HG03460 (cell line): ENCODE measurements around the gene ALKAL2.
"Not testable (repeated sequence)": the region's sequence is repeated elsewhere in the genome, so short reads cannot be mapped to it uniquely, and the experiment has no call there.

Experiments
- ATAC-seq: cut with Tn5 transposase; IDR thresholded peaks from one replicate; pipeline ENCODE4 v1.9.1; 2021; ENCODE audit not compliant: unreplicated experiment

ALKAL2 gene

GRCh38 chr2:287911-288757 is at the start of gene ALKAL2:
Gene ALKAL2 (minus strand): TSS chr2:288091. CDS start chr2:287835, 256 bp downstream.
- no peak for ATAC-seq

DNA sequence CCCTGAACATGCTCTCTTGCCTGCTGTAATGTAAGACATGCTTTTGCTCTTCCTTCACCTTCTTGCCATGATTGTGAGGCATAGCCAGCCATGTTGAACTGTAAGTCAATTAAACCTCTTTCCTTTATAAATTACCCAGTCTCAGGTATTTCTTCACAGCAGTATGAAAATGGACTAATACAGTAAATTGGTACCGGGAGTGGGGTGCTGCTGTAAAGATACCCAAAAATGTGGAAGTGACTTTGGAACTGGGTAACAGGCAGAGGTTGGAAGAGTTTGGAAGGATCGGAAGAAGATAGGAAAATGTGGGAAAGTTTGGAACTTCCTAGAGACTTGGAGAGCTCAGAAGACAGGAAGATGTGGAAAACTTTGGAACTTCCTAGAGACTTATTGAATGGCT is 49.1 kb upstream of the ALKAL2 start:
- ATAC-seq = not testable (repeated sequence)

GRCh38 chr2:336360-336759 is 48.5 kb upstream of the ALKAL2 start:
- no peak for ATAC-seq

- ATAC-seq = no peak
Observed at GRCh38 chr2:332592-332991, 44.7 kb upstream of the ALKAL2 start.

DNA sequence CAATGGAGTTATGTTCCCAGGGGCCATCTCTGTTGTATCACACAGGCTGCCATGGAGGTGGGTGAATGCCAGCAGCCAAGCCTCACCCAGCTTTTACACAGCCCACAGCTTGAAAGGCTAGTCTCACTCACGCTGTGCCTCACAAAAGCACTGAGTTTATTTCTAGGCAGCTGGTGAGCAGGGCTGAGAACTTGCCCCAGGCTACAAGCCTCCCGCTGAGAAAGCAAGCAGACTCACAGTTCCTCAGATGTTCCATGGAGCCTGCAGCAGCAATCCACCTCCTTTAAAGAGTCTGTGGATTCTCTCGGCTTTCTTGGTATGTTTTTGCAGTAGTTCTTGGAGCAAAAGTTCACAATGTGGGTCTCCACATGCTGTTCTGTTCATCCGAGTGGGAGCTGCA is 40.9 kb upstream of the ALKAL2 start:
- no peak for ATAC-seq

- no peak for ATAC-seq
Observed at GRCh38 chr2:323035-323434, 35.1 kb upstream of the ALKAL2 start.

- no peak for ATAC-seq
Observed at GRCh38 chr2:322326-322725, 34.4 kb upstream of the ALKAL2 start.

- ATAC-seq = no peak
Observed at GRCh38 chr2:320561-320960, 32.7 kb upstream of the ALKAL2 start.

DNA sequence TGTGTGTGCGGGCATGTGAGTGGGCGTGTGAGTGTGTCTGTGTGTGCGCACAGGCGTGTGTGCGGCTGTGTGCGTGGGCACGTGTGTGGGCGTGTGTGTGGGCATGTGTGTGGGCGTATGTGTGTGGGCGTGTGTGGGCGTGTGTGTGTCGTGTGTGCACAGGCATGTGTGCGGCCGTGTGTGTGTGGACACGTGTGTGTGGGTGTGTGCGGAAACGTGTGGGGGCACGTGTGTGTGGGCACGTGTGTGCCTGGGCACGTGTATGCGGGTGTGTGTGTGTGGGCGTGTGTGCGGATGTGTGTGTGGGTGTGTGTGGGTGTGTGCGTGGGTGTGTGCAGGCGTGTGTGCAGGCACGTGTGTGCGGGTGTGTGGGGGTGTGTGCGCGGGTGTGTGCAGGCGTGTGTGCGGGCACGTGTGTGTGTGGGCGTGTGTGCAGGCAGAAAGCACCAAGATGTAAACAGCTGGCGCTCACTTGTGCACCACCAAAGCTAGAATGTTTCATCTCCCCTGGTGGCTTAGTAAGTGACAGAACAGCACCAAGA is 31.2 kb upstream of the ALKAL2 start:
- ATAC-seq = no peak

DNA sequence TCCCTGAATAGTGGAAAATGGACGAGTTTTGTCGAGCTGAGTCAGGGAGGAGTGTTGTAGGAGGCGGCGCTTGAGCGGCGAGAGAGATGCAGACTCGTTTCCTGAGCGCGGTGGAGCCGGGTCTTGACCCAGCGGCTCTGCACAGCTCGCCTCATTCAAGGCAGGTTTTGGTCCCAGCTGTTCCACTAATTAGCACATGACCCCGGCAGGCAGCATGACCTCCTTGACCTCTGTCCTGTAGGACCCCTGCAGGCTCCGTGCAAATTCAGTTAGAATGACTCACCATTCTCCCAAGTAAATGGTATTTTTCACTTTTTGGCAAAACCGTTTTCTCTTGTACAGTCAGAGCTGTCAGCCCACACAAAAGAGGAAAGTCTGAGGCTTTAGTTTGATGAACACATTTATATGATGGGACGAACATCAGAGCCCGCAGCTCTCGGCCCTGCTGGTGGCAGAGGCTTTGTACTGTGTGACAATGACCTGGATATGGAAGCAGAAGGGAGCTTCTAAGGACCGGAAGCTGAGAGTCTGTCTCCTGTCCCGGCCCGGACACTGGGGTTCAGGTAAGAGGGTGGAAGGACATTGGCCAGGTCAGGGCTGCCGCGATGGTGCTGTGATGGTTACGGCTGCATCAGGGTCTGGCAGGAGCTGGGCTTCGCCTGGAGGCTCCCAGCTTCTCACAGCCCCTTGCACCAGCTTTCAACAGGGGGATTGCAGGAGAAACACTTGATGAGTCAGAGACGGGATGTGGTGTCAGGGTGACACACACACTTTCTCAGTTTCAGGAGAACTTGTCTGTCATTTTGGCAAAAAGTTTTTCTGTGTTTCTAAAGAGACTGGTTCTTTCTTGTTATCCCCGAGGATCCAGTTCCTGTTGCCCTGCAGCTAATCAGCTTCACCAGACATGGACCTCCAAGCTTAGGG is 29.9 kb upstream of the ALKAL2 start:
- peak; percentile 70 for ATAC-seq

GRCh38 chr2:316381-316780 is 28.5 kb upstream of the ALKAL2 start:
- no peak for ATAC-seq

DNA sequence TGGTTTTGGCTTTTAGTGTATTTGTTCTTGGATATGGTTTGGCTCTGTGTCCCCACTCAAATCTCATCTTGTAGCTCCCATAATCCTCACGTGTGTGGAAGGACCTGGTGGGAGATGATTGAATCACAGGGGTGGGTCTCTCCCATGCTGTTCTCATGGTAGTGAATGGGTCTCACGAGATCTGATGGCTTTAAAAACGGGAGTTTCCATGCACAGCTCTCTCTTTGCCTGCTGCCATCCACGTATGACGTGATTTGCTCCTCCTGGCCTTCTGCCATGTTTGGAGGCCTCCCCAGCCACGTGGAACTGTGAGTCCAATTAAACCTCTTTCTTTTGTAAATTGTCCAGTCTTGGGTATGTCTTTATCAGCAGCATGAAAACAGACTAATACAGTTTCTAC is 28.0 kb upstream of the ALKAL2 start:
- not testable (repeated sequence) for ATAC-seq

DNA sequence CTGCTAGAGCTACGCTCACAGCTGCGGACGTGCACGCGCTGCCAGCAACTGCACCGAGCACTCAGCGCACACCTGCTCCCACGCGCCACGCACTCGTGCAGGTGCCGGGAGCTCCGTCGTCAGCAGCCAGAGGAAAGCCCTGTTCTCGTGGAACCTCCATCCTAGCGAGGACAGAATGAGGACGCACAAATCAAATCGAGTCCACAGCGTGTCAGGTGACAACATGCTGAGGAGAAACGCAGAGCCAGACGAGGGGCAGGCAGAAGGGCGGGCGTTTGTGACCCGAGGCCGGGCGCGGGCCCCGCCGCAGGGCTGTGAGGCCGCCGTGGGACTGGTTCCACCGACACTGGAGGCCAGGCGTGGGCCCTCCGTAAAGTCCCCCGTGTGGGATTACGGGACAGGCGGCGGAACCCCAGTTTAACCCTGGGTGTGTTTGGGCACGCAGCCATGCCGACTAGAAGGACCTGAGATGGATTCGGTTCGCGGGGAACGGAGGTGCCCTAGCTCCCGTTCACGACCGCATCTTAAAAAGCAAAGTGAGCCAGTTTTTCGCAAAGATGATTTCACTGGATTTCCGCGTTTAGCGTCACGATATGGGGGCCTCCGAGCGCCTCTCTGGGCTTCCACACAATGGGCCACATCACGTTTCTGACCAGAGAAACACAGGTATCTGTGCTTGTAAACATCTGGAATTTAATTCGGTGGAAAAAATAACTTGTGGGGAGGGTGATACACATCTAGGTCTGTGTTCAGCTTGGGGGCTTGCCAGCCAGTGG is 26.9 kb upstream of the ALKAL2 start:
- ATAC-seq = no peak

DNA sequence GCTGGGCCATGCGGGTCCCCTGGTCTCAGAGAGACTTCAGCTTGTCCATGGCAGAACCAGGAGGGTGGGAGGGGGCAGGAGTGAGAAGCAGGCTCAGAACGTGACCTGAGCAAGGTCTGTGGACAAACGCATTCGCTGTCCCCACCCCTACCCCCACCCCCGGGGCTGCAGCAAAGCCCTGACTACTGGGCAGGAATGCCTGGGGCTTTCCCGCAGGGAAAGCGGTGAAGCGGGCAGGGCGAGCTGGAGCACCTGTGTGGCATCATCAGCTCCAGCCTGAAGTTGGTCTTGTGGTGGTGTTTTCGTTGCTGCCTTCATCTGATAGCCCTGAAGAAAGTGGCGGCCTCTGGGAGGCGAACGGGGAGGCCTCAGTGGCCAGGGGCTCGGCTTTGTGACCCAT is 26.1 kb upstream of the ALKAL2 start:
- no peak for ATAC-seq

GRCh38 chr2:310994-311393 is 23.1 kb upstream of the ALKAL2 start:
- no peak for ATAC-seq

GRCh38 chr2:309954-310510 is 22.1 kb upstream of the ALKAL2 start:
- ATAC-seq = no peak

- no peak for ATAC-seq
Observed at GRCh38 chr2:309148-309953, 21.5 kb upstream of the ALKAL2 start.

DNA sequence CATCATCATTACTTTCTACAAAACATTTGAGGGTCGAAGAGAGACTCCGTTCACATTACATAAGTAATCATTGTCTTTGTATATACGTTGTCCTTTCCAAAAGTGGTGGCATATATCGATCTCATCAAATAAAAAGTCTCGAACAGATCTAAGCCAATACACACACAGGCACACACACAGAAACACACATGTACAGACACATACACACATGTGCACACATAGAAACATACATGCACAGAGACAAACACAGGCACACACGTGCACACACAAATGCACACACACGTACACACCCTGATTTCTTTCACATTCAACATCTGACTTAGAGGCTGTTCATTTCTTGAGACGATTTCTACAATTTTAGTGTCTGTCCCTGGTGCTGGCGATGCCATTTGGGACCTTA is 17.5 kb upstream of the ALKAL2 start:
- no peak for ATAC-seq

DNA sequence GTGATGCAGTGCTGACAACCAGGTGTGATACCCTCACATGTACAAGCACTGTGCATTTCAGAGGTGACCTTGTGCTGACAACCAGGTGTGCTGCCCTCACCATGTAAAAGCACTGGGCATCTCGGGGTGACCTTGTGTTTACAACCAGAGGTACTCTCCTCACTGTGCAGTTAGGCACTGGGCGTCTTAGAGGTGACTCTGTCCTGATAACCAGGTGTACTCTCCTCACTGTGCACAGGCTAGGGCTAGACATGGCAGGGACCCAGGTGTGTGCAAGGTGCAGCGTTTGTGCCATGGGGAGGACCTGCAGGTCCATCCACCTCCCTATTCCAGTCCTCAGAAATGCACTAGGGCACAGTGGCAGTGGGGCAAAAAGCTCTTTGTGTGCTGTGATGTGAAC is 8.5 kb upstream of the ALKAL2 start:
- ATAC-seq = no peak

GRCh38 chr2:295090-295489 is 7.2 kb upstream of the ALKAL2 start:
- ATAC-seq = no peak
